Astrocyte (in vitro differentiated cells and primary cell): ENCODE measurements around the gene ELP4.

ENCODE experiments used
- CTCF ChIP-seq: IDR thresholded peaks from 2 replicates; pipeline ENCODE4 v1.5.1; 2011; ENCODE audit warnings: low read depth, mild to moderate bottlenecking, inconsistent platforms, low read length, moderate library complexity; ENCODE audit not compliant: insufficient read depth
- EZH2 ChIP-seq: IDR thresholded peaks from 2 replicates; pipeline ENCODE4 v1.6.1; 2012; ENCODE audit warnings: mild to moderate bottlenecking, low read length, inconsistent platforms; ENCODE audit not compliant: insufficient read depth

- TF ChIP-seq CTCF (no peak), EZH2 (no peak)
These were observed 166.9 kb downstream of the ELP4 start for GRCh38 chr11:31676280-31676982.
